HG02571 (cell line): ENCODE measurements around the gene GXYLT2.

ENCODE experiments used
- ATAC-seq: cut with Tn5 transposase; IDR thresholded peaks from one replicate; pipeline ENCODE4 v1.9.1; 2021; ENCODE audit warnings: mild to moderate bottlenecking, moderate library complexity; ENCODE audit not compliant: unreplicated experiment

Gene GXYLT2

GRCh38 chr3:72887705-72888545 lies at the start of gene GXYLT2:
TSS of gene GXYLT2 (plus strand) at chr3:72888046. CDS start at chr3:72888234, 188 bp downstream.
- no peak for ATAC-seq

GRCh38 chr3:72839057-72839456 lies 48.8 kb upstream of the GXYLT2 start:
- no peak for ATAC-seq

- no peak for ATAC-seq
Measured at GRCh38 chr3:72844436-72844993, 43.3 kb upstream of the GXYLT2 start.

- no peak for ATAC-seq
Measured at GRCh38 chr3:72846166-72846565, 41.7 kb upstream of the GXYLT2 start.

- ATAC-seq: no peak
Measured at GRCh38 chr3:72847282-72847681, 40.6 kb upstream of the GXYLT2 start.

GRCh38 chr3:72847751-72848702 lies 39.8 kb upstream of the GXYLT2 start, which contains the start of gene SHQ1:
TSS of gene SHQ1 (minus strand) at chr3:72848445. CDS start at chr3:72848340, 105 bp downstream.
- ATAC-seq: peak; percentile 96

- peak; percentile 32 for ATAC-seq
Measured at GRCh38 chr3:72848703-72849081, 39.2 kb upstream of the GXYLT2 start.

GRCh38 chr3:72855001-72855400 lies 32.8 kb upstream of the GXYLT2 start:
- ATAC-seq: no peak

GRCh38 chr3:72860053-72860452 lies 27.8 kb upstream of the GXYLT2 start:
- no peak for ATAC-seq

GRCh38 chr3:72860846-72861245 lies 27.0 kb upstream of the GXYLT2 start:
- no peak for ATAC-seq

GRCh38 chr3:72862314-72863090 lies 25.3 kb upstream of the GXYLT2 start:
- ATAC-seq: no peak

GRCh38 chr3:72872183-72872582 lies 15.7 kb upstream of the GXYLT2 start:
- no peak for ATAC-seq

- ATAC-seq: no peak
Measured at GRCh38 chr3:72887343-72887704, 522 bp upstream of the GXYLT2 start.

GRCh38 chr3:72888546-72889309 lies 882 bp downstream of the GXYLT2 start:
- ATAC-seq: no peak

- no peak for ATAC-seq
Measured at GRCh38 chr3:72889310-72890165, 1.7 kb downstream of the GXYLT2 start.

- no peak for ATAC-seq
Measured at GRCh38 chr3:72890166-72890925, 2.5 kb downstream of the GXYLT2 start.

GRCh38 chr3:72891053-72891855 lies 3.4 kb downstream of the GXYLT2 start:
- no peak for ATAC-seq
